GM15510 (cell line): ENCODE results near the gene PPP2R3B.

Experiments
- POLR2A ChIP-seq: IDR thresholded peaks from 3 replicates; pipeline ENCODE4 v1.6.1; 2011; ENCODE audit warnings: borderline replicate concordance; ENCODE audit not compliant: insufficient read length; ENCODE audit errors: extremely low read depth

PPP2R3B gene

GRCh38 chrX:386768-387575 lies at the start of gene PPP2R3B:
Gene PPP2R3B, minus strand, starts transcription at chrX:386907. Its CDS starts 216 bp downstream, at chrX:386691.
- TF ChIP-seq POLR2A, result peak; percentile 85

DNA sequence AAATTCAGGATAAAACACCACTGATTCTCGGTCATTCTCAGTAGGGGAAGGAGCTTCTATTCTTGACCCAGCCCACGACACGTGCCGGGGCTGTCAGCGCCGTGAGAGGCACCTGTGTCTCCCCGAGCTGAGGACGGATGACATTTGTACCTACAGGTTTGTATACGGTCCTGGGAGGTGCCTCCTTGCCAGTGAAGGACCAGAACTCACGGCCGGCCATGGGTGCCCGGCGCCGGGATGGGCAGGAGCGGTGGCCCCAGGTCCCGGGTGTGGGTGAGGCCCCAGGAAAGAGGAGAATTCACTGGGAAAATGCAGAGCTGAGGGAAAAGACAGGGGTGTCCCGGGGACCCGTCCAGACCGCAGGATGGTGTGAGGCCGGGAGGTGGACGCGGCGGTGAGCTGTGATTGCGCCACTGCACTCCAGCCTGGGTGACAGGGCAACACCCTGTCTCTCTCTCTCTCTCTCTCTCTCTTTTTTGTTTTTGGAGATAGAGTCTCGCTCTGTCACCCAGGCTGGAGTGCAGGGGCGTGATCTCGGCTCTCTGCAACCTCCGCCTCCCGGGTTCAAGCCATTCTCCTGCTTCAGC lies 48.9 kb upstream of the PPP2R3B start:
- TF ChIP-seq POLR2A, result no peak

DNA sequence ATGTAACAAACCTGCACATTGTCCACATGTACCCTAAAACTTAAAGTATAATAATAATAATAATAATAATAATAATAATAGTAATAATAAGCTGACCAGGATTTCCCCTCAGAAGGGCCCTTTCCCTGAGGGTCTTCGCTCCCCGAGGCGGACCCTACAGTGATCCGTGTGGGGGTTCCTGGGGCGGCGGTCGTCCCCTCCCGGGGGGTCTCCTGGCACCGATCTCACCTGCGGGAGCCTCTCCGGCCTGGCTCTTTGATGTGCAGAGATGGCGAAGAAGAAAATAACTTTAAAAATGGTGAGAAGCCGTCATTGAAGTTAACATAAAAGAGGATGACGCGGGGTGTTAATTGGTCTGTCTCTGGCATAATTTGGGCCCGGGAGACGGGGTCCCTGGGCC lies 48.2 kb upstream of the PPP2R3B start:
- no peak for TF ChIP-seq POLR2A

DNA sequence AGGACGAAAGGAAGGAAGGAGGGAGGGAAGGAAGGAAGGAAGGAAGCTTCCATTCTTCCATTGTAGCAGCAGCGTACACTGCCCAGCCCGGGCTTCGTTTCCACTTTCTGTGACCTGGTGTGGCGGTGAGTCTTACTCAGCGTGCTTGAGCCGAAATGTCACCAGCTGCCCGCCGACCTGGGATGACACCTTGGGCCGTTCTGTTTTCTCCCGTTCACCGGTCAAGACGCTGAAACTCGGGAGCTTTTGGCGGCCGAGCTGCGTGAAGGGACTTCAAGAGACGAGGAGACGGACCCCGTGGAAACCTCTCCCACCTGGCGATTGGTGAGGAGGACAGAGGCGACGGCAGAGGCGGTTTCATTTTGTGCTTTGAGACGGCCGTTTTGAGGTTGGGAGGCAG lies 47.1 kb upstream of the PPP2R3B start:
- no peak for TF ChIP-seq POLR2A

GRCh38 chrX:431492-432111 lies 44.9 kb upstream of the PPP2R3B start:
- no peak for TF ChIP-seq POLR2A

- TF ChIP-seq POLR2A, result no peak
Measured at GRCh38 chrX:431056-431455, 44.3 kb upstream of the PPP2R3B start.

GRCh38 chrX:429266-429825 lies 42.6 kb upstream of the PPP2R3B start:
- no peak for TF ChIP-seq POLR2A

GRCh38 chrX:427812-428725 lies 41.4 kb upstream of the PPP2R3B start:
- TF ChIP-seq POLR2A, result no peak

GRCh38 chrX:426881-427280 lies 40.2 kb upstream of the PPP2R3B start:
- TF ChIP-seq POLR2A, result no peak

- TF ChIP-seq POLR2A, result no peak
Measured at GRCh38 chrX:425056-425455, 38.3 kb upstream of the PPP2R3B start.

DNA sequence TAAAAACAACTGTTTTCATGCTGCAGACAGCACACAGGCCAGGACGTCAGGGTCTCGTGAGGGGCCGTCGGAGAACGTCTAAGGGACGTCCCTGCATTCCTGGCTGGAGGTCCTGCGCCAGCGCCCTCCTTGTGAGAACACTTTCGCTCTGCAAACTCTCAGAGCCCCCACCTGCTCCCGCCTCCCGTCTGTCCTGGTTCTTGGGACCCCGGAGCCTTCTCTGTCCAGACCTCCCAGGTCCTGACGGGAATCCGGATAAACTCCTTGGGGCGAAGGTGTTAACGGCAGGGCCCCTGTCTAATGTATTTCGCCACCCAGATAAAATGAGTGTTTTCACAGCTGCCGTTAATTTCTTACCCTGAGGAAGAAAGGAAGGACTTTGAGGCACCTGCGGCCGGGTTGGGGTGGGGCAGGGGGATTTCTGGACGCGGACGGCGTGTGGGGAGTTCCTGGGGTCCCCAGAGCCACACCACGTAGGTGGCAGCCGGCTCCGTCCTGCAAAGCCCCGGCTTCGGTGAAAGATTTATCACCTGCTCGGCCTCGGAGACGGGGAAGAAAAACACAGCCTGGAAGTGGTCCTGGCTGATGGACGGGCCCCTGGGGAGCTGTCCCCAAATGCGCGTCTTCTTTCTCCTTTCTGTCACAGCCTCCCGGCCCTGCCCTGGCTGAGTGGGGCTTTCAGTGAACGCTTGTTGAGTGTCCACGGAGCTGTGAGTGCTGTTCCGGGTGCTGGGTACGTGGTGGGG lies 35.1 kb upstream of the PPP2R3B start:
- TF ChIP-seq POLR2A, result no peak

DNA sequence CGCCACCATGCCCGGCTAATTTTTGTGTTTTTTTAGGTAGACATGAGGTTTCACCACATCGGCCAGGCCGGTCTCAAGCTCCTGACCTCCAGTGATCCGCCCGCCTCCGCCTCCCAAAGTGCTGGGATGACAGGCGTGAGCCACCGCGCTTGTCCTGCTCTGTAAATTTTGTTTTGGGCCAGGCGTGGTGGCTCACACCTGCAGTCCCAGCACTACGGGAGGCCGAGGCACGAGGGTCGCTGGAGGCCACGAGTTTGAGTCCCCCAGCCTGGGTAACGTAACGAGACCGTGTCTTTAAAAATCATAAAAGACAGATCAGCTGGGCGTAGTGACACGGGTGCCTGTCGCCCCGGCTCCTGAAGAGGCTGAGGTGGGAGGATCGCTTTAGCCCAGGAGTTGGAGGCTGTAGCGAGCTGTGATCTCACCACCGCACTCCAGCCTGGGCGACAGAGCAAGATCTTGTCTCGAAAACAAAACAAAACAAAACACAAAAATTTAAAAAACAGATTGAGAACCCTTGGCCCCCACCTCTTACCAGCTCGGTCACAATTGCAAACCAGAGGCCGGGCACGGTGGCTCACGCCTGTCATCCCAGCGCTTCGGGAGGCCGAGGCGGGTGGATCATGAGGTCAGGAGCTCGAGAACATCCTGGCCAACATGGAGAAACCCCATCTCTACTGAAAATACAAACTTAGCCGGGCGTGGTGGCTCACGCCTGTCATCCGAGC lies 34.0 kb upstream of the PPP2R3B start:
- TF ChIP-seq POLR2A, result no peak

- no peak for TF ChIP-seq POLR2A
Measured at GRCh38 chrX:418927-419729, 32.4 kb upstream of the PPP2R3B start.
